Activated naive CD4-positive, alpha-beta T cell treated with Interleukin-2 at 50 U/mL for 16 hours (primary cell): ENCODE data around the gene MLLT10.
"Not testable (repeated sequence)": the region's sequence is repeated elsewhere in the genome, so short reads cannot be mapped to it uniquely, and the experiment has no call there.

Experiments
- DNase-seq: peaks from one replicate; pipeline ENCODE4 v3.0.0-alpha.2; 2020

The MLLT10 gene

DNA sequence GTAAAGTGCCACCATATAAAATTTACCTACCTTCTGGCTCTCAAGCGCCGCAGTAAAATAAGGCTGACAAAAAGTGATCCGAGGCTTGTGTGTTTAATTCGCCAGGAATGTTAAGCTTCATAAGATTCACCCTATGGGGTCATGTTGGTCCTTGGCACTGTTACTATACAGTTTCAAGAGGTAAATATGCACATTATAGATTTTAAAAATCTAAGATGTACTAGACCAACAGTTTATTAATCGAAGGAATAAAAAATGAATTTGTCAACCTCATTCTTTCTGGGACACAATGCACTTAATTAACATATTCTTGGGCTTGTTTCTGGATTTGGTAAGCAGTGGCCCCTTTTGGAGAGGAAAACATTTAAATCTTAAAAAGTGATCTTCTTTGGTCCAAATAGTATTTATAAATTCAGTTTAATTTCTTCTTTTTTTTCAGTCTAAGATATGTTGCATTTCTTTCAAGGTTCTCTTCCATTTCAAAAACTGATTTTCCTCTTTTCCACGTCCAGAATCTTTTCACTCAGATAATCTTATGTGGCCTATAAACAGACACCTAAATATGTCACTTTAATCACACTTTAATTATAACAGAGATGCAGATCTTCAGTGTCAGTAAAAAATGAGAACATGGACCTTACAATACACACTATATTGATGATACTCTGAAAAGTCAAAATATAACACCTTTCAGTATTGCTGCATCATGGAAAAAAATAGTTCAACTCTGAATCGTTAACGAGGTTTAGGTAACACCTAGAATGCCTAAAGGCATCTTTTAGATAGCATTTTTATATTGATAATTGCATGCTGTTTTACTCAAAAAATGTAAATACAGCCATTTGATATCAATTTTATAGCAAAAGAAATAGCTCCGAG lies 4.8 kb upstream of the MLLT10 start:
- DNase-seq: no peak

DNA sequence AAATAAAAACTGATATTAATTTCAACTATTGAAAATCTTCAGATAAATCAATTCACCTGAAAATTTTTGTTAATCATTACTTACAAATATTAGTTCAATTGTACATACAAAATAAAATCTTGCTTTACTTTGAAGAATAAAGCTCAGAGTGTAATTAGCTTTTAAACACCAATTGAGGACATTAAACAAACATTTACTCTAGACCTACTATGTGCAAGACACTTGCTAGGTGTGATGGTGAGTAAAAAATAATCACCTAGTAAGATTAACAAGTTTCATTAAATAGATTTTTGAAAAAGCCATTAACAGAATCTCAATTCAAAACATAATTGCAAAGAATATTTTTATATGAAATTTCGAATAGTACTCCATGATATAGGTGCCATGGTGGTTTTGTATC lies 3.9 kb upstream of the MLLT10 start:
- no peak for DNase-seq

DNA sequence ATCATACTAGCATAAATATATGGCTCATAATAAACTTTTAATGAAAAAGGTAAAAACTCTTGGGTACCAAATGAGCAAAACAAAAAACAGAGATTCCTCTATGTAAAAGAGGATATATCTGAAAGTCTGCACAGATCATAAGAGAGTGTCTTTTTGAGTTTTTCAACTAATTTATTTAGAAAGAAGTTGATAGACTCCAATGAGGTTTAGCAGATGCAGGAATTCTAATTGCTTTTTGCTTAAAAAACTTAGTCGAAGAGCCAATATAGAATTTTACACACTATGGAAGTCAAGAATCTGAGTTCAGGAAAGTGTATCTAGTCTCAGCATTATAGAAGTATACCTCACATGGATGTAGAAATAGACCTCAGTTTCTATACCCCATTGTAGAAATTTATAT lies 3.4 kb upstream of the MLLT10 start:
- no peak for DNase-seq

DNA sequence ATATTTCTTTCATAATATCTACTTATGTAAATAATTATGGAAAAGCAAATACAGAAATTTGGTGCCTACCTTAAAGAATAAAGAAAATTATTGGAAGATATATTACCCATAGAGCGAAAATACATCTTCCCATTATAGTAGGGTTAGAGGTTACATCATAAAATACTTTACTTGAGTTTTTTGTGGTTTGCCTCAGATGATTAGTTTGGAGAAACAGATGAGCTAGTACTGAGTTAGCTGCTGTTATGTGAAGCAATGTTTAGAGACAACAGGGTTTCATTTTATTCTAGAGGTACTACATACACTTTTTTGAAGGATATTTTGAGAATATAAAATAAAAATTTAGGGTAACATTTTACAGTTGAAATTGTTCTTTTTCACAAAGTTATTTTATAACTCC lies 2.9 kb upstream of the MLLT10 start:
- no peak for DNase-seq

DNA sequence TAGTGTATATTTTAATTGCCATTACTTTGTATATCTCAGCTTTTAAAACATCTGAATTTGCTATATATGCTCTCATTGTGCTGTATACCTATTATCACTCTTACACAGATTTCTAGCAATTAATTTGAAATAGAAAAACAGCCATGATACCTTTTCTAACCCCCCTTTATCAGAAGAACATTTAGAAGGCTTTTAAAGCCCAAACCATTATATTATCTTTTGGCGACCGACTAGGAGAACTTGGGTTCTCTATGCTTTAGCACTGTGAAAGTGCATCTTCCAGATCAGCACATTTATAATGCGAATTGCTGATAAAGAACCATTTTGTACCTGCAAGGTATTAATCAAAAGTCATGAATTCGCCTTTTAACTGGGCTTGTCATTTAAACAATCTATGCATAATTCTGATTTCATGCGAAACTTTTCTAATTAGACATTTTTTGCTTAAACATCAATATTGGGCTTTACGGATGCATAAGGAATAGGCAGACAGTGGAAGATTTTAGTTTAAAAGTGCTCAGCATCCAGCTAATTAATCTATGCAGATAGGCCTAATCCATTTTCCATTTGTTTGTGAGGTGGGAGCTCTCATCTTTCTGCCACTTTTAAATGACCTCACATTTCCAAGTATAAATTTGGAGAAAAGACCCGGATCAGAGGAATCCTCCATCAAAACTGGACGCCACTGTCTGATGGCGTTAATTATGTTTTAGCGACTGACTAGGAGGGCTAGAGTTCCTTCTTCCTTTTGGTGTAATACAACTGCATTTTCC lies 1.2 kb upstream of the MLLT10 start:
- DNase-seq: no peak

DNA sequence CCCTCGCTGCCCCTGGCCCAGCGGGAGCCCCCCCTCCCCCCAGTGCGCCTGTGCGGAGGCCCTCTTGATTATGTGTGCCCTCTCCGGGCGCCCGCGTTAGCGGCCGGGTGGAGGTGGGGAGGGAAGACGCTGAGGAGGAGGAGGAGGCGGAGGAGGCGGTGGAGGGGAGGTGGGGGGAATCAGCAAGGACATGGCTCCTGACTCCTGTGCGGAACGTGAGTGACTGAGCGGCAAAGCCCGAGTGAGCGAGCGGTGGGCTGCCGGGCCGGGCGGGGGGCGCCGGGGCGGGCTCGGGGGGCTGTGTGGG lies 201 bp downstream of the MLLT10 start:
- no peak for DNase-seq

DNA sequence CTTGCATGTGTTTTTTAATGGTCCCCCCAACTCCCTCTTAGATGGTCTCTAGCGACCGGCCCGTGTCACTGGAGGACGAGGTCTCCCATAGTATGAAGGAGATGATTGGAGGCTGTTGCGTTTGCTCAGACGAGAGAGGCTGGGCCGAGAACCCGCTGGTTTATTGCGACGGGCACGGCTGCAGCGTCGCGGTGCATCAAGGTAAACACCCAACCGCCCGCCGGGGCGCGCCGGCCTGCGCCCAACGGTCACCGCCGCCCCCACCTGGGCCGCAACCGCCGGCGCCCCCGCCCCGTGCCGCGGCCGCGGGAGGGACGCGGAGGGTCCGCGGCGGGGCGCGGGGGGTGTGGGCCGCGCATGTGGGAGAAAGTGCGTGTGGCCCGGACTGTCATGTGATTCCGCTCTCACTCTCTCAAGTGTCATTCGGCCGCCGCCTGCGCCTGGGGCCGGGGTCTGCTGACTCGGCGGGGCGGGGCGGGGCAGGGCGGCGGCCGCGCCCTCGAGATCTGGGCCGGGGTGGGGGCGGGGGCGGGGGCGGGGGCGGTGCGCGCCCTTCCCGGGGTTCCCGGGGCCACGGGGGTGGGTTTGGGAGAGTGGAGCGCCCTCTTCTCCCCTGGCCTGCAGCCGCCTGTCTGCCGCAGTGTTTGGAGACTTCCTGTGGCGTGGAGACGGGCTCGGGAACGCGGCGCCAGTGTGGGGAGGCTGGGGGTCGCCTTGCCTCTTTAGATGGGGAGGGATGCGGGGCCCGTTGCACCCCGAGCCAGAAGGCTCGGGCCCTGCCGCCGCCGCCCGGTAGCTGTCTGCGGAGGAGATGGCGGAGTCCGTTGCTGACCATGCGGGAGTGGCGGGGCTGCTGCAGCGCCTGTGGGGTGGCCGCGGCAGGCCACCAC lies 817 bp downstream of the MLLT10 start:
- DNase-seq: peak; percentile 63

DNA sequence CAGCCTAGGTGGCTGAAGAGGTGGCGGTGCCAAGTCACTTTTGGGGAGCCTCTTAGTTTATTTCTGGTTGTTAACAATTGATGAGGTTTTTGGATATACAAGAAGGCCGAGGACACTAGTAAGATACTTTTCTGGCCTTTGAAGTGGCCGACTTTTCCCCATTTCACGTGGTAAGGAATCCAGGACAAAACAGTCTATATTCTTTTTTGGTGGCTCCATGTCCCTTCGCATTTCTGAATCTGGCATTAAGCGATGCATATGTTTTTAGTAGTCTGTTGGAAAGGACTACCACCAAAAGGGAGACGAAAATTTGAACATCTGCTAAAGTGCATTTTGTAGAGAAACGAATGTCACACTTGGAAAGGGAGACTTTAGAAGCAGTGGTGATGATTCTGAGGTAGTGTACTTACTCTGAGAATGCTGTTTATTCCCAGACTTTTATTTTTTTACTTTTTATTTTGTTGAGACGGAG lies 1.5 kb downstream of the MLLT10 start:
- no peak for DNase-seq

DNA sequence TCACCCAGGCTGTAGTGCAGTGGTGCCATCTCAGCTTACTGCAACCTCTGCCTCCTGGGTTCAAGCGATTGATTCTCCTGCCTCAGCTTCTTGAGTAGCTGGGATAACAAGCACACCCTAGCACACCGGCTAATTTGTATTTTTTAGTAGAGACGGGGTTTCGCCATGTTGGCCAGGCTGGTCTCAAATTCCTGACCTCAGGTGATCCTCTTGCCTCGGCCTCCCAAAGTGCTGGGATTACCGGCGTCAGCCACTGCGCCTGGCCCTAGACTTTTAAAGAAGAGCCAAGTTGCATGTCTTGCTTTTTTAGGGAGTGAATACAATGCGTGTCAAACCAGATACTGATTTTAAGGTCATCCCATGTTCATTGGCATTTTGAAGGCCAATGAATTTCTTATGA lies 1.9 kb downstream of the MLLT10 start:
- not testable (repeated sequence) for DNase-seq

DNA sequence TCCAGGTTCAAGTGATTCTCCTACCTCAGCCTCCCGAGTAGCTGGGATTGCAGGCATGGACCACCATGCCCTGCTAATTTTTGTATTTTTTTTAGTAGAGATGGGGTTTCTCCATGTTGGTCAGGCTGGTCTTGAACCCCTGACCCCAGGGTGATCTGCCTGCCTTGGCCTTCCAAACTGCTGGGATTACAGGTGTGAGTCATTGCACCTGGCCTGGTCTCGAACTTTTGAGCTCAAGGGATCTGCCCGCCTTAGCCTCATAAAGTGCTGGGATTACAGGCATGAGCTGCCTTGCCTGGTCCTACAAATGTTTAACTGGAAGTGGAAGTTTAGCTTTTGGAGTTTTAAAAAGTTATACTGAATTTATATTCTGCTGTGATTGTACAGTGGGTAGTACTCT lies 2.8 kb downstream of the MLLT10 start:
- no peak for DNase-seq

DNA sequence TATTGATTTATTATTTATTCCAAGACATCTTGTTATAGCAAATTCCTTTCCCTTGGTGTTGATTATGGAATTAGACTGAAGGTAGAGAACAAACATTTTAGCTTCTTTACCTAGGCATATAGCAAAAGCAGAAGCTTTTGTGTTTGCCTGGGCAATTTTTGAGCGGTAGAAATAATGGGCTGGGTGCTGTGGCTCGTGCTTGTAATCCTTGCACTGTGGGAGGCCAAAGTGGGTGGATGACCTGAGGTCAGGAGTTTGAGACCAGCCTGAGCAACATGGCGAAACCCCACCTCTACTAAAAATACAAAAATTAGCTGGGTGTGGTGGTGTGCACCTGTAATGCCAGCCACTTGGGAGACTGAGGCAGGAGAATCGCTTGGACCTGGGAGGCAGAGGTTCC lies 6.7 kb downstream of the MLLT10 start:
- not testable (repeated sequence) for DNase-seq

DNA sequence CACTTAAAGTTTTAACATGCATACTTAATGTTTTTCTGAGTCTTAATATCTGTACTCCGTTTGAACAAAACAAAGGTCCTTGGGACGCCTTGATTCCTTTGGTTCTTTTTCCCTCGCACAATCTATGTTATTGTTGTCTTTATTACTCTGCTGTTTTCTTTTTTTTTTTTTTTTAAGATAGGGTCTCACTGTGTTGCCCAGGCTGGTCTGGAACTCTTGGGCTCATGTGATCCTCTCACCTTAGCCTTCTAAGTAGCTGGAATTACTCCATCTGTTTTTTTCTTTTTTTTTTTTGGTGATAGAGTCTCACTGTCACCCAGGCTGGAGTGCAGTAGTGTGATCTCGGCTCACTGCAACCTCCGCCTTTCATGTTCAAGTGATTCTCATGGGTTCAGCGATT lies 13.2 kb downstream of the MLLT10 start:
- DNase-seq: no peak

DNA sequence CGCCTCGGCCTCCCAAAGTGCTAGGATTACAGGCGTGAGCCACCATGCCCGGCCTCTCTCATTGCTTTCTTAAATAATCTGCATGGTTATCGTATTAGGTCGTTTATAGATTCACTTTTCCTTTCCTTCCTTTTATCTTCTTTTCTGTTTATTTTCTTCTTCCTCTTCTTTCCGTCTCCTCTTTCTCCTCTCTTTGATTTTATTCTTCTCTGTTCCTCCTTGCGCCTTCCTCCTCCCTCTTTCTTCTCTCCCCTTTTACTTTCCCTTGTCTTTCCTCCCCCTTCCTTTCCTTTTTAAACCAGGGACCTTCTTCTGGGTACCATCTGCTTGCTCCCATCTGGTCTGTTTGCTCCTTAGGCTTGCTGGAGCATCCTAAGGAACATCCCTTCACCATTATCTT lies 18.6 kb downstream of the MLLT10 start:
- no peak for DNase-seq

DNA sequence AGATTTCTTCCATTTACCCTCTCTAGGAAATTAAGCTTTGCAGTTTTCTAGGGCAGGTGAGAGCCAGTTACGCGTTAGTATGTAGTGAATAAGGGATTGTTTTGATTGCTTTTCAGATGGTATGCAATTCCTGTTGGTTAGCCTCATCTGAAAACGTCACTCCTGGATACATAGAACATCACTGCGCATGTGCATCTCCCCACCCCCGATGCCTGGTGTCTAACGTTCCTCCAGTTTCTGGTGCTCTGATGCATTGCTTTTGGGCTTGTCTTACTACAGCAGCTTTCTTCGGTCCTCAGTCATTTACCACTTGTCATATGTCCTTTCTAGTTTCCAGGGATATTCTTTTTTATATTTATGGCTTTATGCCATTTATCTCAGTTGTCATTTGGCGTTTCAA lies 22.5 kb downstream of the MLLT10 start:
- no peak for DNase-seq

DNA sequence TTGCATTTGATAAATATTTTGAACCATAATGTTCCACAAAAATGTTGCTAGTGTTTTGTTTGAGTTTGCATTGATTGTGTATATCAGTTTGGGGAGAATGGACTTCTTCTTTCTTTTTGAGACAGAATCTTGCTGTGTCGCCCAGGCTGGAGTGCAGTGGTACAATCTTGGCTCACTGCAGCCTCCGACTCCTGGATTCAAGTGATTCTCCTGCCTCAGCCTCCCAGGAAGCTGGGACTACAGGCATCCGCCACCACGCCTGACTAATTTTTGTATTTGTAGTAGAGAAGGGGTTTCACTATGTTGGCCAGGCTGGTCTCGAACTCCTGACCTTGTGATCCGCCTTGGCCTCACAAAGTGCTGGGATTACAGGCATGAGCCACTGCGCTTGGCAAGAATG lies 25.0 kb downstream of the MLLT10 start:
- DNase-seq: not testable (repeated sequence)

DNA sequence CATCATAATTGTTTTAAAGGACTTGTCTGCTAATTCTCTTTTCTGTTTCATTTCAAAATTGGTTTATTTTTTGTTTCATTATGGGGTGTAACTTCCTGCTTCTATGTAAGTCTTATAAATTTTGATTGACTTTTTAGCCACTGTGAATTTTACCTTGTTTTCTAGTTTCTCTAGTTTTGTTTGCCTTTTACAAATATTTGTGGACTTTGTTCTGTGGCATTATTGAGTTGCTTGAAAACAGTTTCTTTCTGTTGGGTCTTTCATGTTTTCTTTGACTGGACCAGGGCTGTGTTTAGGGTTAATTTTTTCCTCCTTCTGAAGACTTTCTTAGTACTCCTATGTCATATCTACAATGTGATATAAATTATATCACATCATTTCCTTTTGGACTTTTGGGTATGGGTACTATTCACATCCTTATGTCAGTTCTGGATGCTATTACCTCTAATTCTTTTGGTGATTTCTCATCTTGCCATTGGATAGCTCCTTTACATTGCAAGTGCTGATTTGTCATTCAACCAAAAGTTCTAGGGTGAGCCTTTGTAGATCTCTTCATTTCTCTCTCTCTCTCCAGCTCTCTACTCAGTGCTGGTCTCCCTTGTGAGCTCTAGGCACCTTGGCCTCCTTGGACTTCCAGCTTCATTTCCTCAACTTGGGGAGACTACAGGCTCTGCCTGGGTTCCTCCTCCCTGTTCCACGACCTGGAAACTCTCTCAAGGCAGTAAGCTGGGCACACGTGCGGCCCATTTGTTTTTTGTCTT lies 36.9 kb downstream of the MLLT10 start:
- DNase-seq: no peak

DNA sequence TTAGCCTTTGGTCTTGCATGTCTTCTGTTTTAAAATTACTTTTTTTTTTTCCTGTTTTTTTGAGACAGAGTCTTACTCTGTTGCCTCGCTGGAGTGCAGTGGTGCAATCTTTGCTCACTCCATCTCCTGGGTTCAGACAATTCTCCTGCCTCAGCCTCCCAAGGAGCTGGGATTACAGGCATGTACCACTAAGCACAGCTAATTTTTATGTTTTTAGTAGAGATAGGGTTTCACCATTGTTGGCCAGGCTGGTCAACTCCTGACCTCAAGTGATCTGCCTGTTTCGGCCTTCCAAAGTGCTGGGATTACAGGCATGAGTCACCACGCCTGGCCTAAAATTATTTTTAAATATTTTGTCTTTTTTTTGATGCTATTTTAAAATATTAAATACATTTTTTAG lies 38.5 kb downstream of the MLLT10 start:
- DNase-seq: no peak

DNA sequence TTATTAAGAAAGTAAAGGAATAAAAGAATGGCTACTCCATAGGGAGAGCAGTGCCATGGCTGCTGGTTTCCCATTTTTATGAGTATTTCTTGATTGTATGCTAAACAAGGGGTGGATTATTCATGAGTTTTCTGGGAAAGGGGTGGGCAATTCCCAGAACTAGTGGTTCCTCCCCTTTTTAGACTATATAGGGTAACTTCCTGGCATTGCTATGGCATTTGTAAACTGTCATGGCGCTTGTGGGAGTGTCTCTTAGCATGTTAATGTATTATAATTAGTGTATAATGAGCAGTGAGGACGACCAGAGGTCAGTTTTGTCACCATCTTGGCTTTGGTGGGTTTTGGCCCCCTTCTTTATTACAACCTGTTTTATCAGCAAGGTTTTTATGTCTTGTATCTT lies 40.5 kb downstream of the MLLT10 start:
- not testable (repeated sequence) for DNase-seq

DNA sequence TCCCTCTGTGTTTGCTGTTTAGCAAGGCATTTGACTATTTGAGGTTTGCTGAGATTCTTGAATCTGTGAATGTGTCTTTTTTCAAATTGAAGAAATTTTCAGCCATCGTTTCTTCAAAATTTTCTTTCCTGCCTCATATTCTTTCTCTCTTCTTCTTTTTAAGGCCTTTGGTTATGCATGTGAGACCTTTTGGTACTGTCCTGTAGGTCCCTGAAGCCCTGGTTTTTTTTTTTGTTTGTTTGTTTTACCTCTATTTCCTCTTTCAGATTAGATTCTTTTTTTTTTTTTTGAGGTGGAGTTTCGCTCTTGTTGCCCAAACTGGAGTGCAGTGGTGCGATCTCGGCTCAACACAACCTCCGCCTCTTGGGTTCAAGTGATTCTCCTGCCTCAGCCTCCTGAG lies 45.3 kb downstream of the MLLT10 start:
- no peak for DNase-seq

DNA sequence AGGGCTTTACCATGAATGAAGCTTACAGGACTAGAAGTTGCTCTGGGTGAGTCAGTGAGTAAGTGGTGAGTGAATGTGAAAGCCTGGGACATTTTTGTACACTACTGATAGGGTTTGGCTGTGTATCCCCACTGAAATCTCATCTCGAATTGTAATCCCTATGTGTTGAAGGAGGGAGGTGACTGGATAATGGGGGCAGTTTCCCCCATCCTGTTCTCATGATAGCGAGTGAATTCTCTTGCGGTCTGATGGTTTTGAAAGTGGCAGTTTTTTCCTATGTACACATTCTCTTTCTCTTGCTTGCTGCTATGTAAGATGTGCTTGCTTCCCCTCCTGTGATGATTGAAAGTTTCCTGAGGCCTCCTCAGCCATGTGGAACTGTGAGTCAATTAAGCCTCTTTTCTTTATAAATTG lies 47.4 kb downstream of the MLLT10 start:
- peak; percentile 12 for DNase-seq

DNA sequence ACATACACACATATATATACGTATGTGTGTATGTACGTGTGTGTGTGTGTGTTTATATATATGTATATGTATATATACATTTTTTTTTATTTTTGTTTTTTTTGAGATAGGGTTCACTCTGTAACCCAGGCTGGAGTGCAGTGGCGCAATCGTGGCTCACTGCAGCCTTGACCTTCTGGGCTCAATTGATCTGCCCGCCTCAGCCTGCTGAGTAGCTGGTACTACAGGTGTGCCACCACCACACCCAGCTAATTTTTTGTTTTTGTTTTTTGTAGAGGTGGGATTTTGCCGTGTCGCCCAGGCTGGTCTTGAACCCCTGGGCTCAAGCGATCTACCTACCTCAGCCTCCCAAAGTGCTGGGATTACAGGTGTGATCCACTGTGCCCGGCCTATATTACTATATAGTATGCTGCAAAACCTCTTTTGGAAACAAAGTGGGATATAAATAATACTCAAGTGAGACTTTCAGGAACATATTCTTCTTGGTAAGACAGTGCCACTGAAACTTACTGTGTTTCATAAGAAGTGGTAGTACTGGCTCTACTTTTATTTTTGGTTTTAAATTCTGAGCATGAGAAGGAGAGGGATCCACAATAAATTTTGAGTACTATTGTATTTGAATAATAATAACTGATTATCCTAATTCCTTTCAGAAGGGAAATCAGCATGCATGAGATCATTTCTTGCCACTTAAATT lies 51.0 kb downstream of the MLLT10 start:
- no peak for DNase-seq

DNA sequence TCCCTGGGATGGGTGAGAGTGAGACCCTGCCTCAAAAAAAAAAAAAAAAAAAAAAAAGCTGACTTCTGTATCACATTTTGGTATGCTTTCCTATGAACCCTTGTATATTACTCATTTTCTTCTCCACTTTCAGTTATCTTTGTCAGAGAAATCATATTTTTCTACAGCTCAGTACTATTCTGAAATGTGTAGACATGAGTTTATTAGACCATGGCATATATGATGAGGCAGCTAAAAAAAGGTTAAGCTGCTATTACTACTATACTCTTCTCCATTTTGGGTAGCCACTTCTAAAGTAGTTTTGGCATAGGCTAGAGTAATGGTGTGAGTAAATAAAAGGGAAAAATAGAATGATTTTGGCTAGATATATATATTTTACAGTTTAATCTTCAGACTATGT lies 53.4 kb downstream of the MLLT10 start:
- DNase-seq: no peak
